Measurements from ENCODE around the gene NUPR2.
"Not testable (repeated sequence)": the region's sequence is repeated elsewhere in the genome, so short reads cannot be mapped to it uniquely, and the experiment has no call there.

- not testable (repeated sequence) for TF ChIP-seq POLR2AphosphoS5 (IDR thresholded peaks at IDR 0.05; ENCODE audit: low read depth); CTCF (conservative IDR thresholded peaks at IDR 0.05; ENCODE audit: low read depth in 2 of 2); CREB1 (CRISPR knock-in tag; IDR thresholded peaks at IDR 0.05; ENCODE audit: low read depth); EZH2 (IDR thresholded peaks at IDR 0.05; ENCODE audit: low read depth, unreplicated experiment); REST (IDR thresholded peaks at IDR 0.05; ENCODE audit: unreplicated experiment); EZH2phosphoT487 (IDR thresholded peaks at IDR 0.05; ENCODE audit: unreplicated experiment); JUNB (IDR thresholded peaks at IDR 0.05; ENCODE audit: unreplicated experiment); ETS1 (IDR thresholded peaks at IDR 0.05); NANOG (IDR thresholded peaks at IDR 0.05; ENCODE audit: borderline replicate concordance)
These were observed 12.1 kb downstream of the NUPR2 start for GRCh38 chr7:56104138-56104537.

All from GM23338 (cell line).